GM12892 (cell line): Measurements from ENCODE around the gene RTN4R.

Experiments used
- POLR2A ChIP-seq: IDR thresholded peaks from 2 replicates; pipeline ENCODE4 v1.6.1; 2011; ENCODE audit warnings: low read depth, low read length, control low read depth
- POLR2AphosphoS5 ChIP-seq: IDR thresholded peaks from 2 replicates; pipeline ENCODE4 v1.6.1; 2011; ENCODE audit warnings: low read depth, low read length, control low read depth

DNA sequence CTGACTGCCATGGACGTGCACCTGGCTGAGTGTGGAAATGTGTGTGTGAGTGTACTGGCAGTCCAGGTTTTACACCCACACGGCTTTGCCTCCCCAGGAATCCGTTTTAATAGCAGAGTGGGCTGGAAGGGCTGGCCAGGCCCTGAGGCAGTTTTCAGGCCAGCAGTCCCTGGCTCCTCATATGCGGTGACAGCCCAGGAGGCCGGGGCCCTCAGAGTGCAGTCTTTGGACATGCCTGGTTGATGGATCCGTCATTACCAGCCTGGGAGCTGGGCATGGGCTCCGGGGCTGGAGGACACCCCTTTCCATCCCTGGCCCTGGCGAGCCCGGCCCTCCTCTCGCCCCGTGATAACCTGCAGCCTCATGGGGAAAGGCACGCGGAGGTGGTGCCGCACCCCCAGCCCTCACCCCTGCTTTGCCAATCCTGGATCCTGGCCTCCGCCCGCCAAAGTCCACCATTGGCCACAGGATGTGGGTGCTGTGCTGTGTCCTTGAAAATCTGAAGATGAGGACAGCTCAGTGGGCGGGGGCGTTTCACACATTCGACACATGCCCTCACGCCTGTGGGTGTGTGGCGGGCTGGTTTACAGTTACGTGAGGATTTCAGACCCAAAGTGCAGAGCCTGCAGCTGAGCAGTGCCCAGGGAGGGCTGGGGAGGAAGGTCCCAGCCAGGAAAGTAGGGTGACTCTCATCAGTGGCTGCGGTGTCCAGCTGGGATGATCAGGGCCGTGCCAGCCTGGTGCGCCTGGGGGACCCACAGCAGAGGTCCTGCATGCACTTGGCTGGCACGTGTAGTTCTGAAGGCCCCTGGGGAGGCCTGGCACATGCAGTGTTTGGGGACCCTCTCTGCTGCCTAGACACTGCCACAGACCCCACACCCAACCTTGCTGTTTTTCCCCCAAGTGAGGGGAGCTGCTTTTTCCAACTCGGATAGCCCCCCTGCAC, 55.1 kb downstream of the RTN4R start:
- TF ChIP-seq POLR2A (no peak), POLR2AphosphoS5 (no peak)
